Measurements from ENCODE around the gene DNER. TPM values are rescaled to one million over a fixed set of nuclear protein-coding genes. Genes with fewer than 3 reads are reported as not detected.

DNER gene
- total and polyA plus RNA-seq, 2 of the 4 experiments (the other 2 are of a cell fraction): under 0.01 to 0.14 TPM

DNA sequence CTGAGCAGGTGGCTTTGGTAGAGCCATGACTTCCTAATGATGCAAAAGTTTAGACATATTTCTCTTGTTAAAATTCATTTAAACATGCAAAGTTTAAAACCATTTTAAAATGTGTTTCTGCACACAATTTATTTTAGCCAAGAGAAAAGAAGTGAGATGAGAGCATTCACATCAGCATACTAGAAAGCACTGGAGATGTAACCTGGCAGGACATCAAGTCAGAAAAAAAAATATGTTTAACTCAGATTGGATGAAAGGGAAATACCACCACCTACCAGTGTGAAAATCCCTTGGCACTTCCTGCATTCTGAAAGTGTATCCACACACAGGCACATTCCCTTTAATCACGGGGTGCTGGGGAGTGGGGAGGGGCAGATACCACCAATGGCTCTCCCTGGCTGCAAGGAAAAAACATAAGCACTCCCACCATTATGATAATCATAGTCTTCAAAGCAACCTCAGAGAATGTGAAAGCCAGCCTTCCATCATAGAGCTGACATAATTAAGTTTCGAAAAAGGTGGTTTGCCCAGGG is 25.0 kb downstream of the DNER start:
- Histone ChIP-seq H2BK120ac (ENCODE audit: low read depth, low read length) (no peak overlapping the region), H4K5ac (ENCODE audit: low read depth, low read length) (no peak overlapping the region), H2AK9ac (replicated peaks; ENCODE audit: low read depth, low read length, poor library complexity) (no peak overlapping the region), H3K18ac (ENCODE audit: low read depth, low read length) (no peak overlapping the region), H3K4ac (ENCODE audit: low read depth, low read length) (no peak overlapping the region), H4K8ac (ENCODE audit: low read depth in 2 of 2, low read length in 2 of 2) (no peak overlapping the region), H3K9me3 (ENCODE audit: control insufficient read depth, insufficient read depth, low read length) (no peaks in the 10 kb centered on the region), H3K4me2 (ENCODE audit: low read depth, low read length) (no peak overlapping the region), H3K79me1 (ENCODE audit: low read depth in 1 of 2, low read length in 2 of 2) (no peaks in the 10 kb centered on the region), H2BK20ac (ENCODE audit: low read depth, low read length) (no peak overlapping the region), H3K9ac (ENCODE audit: low read depth, low read length) (no peak overlapping the region), H3K27ac (ENCODE audit: insufficient read depth, low read length) (no peak overlapping the region), H3K9me1 (ENCODE audit: insufficient read depth, low read length) (no peaks in the 10 kb centered on the region), H3K56ac (ENCODE audit: extremely low read depth, insufficient read depth, low read length) (no peak overlapping the region), H2AFZ (replicated peaks; ENCODE audit: low read length, poor library complexity) (no peak overlapping the region), H4K20me1 (ENCODE audit: insufficient read depth, low read length) (no peaks in the 10 kb centered on the region), H2BK15ac (ENCODE audit: low read depth, low read length) (no peak overlapping the region), H3K36me3 (ENCODE audit: control insufficient read depth, insufficient read depth, low read length) (no peaks in the 10 kb centered on the region), H2AK5ac (ENCODE audit: low read depth, low read length) (no peak overlapping the region), H3K4me3 (ENCODE audit: insufficient read depth, low read depth, low read length) (no peak overlapping the region), H3K14ac (replicated peaks; ENCODE audit: low read depth, low read length) (no peak overlapping the region), H2BK5ac (ENCODE audit: low read depth, low read length, poor library complexity, severe bottlenecking) (no peak overlapping the region), H4K91ac (ENCODE audit: insufficient read depth, low read depth, low read length) (no peak overlapping the region), H3K4me1 (ENCODE audit: control insufficient read depth, insufficient read depth, low read length) (no peaks in the 10 kb centered on the region), H3K27me3 (ENCODE audit: control insufficient read depth, insufficient read depth, low read length) (no peaks in the 10 kb centered on the region), H3K23ac (ENCODE audit: low read depth, low read length) (no peak overlapping the region)
- intact Hi-C loops (cut with micrococcal nuclease): no loop called here
- in situ Hi-C loops (cut with MboI; ENCODE audit: low sequenced_read_pairs): no loop called here
- BruUV-seq (replicated peaks): no TSS peak
- DNase-seq (no peak), ATAC-seq (ENCODE audit: low read depth) (no peak)
- ChIA-PET CTCF (no interaction called here), POLR2A (ENCODE audit: unreplicated experiment) (no interaction called here)
- dilution Hi-C loops (cut with HindIII; ENCODE audit: low sequenced_read_pairs, unreplicated experiment): no loop called here
- no CpG with 5 or more reads among the region's 2 CpGs for WGBS, 2 experiments (ENCODE audit: extremely low coverage in 2 of 2, insufficient read length in 1 of 2)
- no peak for TF ChIP-seq RCOR1 (IDR thresholded peaks at IDR 0.05; ENCODE audit: insufficient replicate concordance, low read length)
- TF ChIP-seq CHD1 (IDR thresholded peaks at IDR 0.05; ENCODE audit: low read depth, low read length): no peak
- no peak for TF ChIP-seq RAD21 (IDR thresholded peaks at IDR 0.05; ENCODE audit: low read length)
- no peak for TF ChIP-seq POLR2A (IDR thresholded peaks at IDR 0.05; ENCODE audit: low read depth, low read length)
- no peak for TF ChIP-seq NFE2L2 (IDR thresholded peaks at IDR 0.05; ENCODE audit: low read depth, low read length)
- TF ChIP-seq FOS (IDR thresholded peaks at IDR 0.05; ENCODE audit: low read depth, low read length): no peak
- no peak for TF ChIP-seq MAFK (IDR thresholded peaks at IDR 0.05; ENCODE audit: low read depth, low read length)
- no peak for TF ChIP-seq MAZ (IDR thresholded peaks at IDR 0.05; ENCODE audit: borderline replicate concordance, low read depth, low read length)

Measured in IMR-90 (cell line).